Thymus (tissue), 11 donors: ENCODE results near the gene ROR1. TPM values are rescaled to one million over a fixed set of nuclear protein-coding genes. Genes with fewer than 3 reads are reported as not detected.

Experiments used
- DNase-seq, 9 donors: peaks; one replicate each; pipeline ENCODE4 v3.0.0-alpha.2; 2013; ENCODE audit warnings: low spot score in 9 of 9, low read depth in 6 of 9, missing footprints in 1 of 9
- H3K27ac ChIP-seq, 2 donors: one replicate each; pipeline ENCODE4 v1.5.1; 2013; ENCODE audit warnings: control low read depth in 1 of 2, low read depth in 1 of 2, low read length in 1 of 2, mild to moderate bottlenecking in 1 of 2, moderate library complexity in 1 of 2
- H3K27me3 ChIP-seq, 2 donors: one replicate each; pipeline ENCODE4 v1.5.1; 2013; ENCODE audit warnings: low read length in 1 of 2; ENCODE audit not compliant: control insufficient read depth in 2 of 2, insufficient read depth in 1 of 2
- H3K36me3 ChIP-seq, 2 donors: one replicate each; pipeline ENCODE4 v1.5.1; 2013; ENCODE audit warnings: low read length in 1 of 2, mild to moderate bottlenecking in 1 of 2, moderate library complexity in 1 of 2; ENCODE audit not compliant: control insufficient read depth in 2 of 2, insufficient read depth in 2 of 2
- H3K4me1 ChIP-seq, 2 donors: one replicate each; pipeline ENCODE4 v1.5.1; 2013; ENCODE audit warnings: low read length in 2 of 2; ENCODE audit not compliant: control insufficient read depth in 2 of 2, insufficient read depth in 2 of 2
- H3K4me3 ChIP-seq, 2 donors: one replicate each; pipeline ENCODE4 v1.5.1; 2013; ENCODE audit warnings: low read length in 2 of 2, control low read depth in 1 of 2, mild to moderate bottlenecking in 1 of 2
- H3K9me3 ChIP-seq, 2 donors: one replicate each; pipeline ENCODE4 v1.5.1; 2013; ENCODE audit warnings: low read length in 1 of 2, mild to moderate bottlenecking in 1 of 2; ENCODE audit not compliant: control insufficient read depth in 2 of 2, insufficient read depth in 1 of 2
- WGBS: extraction: QIAGEN DNeasy Blood & Tissue Kit; methylation state at CpG from one replicate; pipeline ENCODE4 v1.1.7; 2013; 5-methylcytosine and 5-hydroxymethylcytosine counted together
- polyA plus RNA-seq: library from polyadenylated mRNA; stranded (reverse); fragments of 200-250 nt; gene quantifications from one replicate; pipeline ENCODE4 v1.2.3, GENCODE V29; 2013
- total RNA-seq: library from RNA; stranded (reverse); fragments of 120-200 nt; gene quantifications from one replicate; pipeline ENCODE4 v1.2.4, GENCODE V29; 2013
- donor health status: healthy.

ROR1 gene
- total and polyA plus RNA-seq, 2 donors: 1.5 to 5.2 TPM

DNA sequence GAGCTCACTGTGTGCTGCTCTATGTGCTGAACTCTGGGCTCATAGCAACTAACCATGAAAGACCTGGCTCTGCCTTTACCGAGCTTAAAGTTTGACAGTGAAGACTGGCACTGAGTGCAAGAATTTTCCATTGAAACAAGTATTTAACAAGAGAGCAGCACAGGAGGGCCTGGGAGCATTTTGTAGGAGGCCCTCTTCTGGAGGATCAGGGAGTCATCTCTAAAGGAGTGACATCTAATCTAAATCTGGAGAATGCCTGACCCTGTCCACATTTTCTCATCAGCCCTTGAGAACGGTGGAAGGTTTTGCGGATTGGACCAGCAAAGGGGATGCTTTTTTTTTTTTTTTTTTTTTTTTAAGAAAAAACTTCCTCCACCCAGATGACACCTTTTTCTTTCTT, 150.8 kb downstream of the ROR1 start:
- Histone ChIP-seq H3K27ac (no peak overlapping the region), H3K4me1 (peaks cover 0 to 11% of the 10 kb centered on the region in 2 donors)

DNA sequence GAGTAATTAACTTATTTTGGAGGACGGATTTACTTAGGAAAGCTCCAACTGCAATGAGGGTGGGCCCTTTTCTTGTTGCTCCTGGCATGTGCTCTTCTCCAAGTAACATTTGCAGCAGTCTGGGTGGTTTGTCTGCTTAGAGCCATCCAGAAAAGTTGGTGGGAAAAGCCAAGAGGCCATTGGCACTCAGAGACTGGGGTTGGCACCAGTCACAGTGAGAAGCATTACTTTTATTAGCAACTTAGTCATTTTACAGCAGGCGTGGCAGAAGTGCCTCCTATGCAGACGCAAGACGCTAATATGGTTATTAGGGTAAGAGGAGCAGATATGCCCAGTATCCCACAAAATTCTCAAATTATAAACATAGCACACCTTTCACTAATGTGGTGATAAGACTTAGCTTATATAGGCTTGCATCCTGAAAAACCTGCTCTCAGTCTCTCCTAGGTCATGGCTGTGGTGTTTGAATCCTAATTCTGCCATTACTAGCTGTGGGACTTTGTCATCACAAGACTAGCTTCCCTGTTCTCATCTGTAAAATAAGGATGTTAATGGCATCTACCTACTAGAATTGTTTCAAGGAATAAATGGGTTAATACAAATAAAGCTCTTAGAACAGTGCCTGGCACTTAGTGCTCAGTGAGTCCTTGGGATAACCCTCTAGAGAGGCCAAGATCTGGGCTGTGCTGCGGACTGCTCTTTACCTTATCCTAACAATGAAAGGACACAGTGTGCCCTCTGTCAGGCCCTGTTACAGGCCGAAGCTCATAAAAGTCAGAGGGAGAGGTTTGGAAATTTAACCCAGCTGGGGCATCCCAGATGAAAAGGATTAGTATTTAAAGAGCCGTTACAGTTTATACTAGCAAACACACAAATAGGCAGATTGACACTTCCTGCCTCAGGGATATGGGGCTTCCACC, 154.6 kb downstream of the ROR1 start:
- Histone ChIP-seq H3K36me3 (no peaks in the 10 kb centered on the region), H3K4me1 (no peaks in the 10 kb centered on the region), H3K4me3 (no peak overlapping the region), H3K27ac (no peak overlapping the region), H3K9me3 (no peaks in the 10 kb centered on the region), H3K27me3 (no peaks in the 10 kb centered on the region)
- whole genome bisulfite sequencing: 89% methylated on average over 7 of the region's 7 CpGs
- no peak for DNase-seq

More for the DNA sequence above, 150.8 kb downstream of the ROR1 start:
- Histone ChIP-seq H3K36me3 (no peaks in the 10 kb centered on the region), H3K9me3 (no peaks in the 10 kb centered on the region), H3K4me3 (no peak overlapping the region), H3K27me3 (no peaks in the 10 kb centered on the region)
- DNase-seq: no peak
- WGBS: 97% methylated on average over 3 of the region's 3 CpGs

DNA sequence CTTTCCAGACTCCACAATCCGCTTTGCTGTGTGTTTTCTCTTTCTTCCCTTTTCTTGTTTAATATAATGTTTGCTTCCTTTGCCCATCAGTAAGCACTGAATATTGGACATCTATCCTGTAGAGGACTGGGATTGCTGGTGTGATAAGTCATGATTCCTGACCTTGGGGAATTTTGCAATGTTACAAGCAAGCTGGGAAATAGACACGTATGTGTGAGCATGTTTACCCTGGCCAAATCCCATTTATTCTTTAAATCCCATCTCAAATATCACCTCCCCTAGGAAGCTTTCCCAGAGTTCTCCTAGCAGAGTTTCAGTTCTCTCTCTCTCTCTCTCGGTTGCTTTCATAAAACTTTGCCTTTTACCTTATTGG, 155.3 kb downstream of the ROR1 start:
- H3K4me3 ChIP-seq: no peak overlapping the region
- H3K9me3 ChIP-seq: no peaks in the 10 kb centered on the region
- H3K27me3 ChIP-seq: no peaks in the 10 kb centered on the region
- no peak for DNase-seq
- H3K27ac ChIP-seq: no peak overlapping the region
- H3K4me1 ChIP-seq: no peaks in the 10 kb centered on the region
- 96% methylated on average over 3 of the region's 3 CpGs for WGBS
- no peaks in the 10 kb centered on the region for H3K36me3 ChIP-seq

GRCh38 chr1:63931468-63931867, 157.7 kb downstream of the ROR1 start:
- no peaks in the 10 kb centered on the region for H3K27me3 ChIP-seq
- H3K4me3 ChIP-seq: no peak overlapping the region
- peaks cover 0 to 4% of the 10 kb centered on the region in 2 donors for H3K4me1 ChIP-seq
- 98% methylated on average over 2 of the region's 2 CpGs for WGBS
- DNase-seq: no peak
- H3K9me3 ChIP-seq: no peaks in the 10 kb centered on the region
- H3K27ac ChIP-seq: no peak overlapping the region
- no peaks in the 10 kb centered on the region for H3K36me3 ChIP-seq

DNA sequence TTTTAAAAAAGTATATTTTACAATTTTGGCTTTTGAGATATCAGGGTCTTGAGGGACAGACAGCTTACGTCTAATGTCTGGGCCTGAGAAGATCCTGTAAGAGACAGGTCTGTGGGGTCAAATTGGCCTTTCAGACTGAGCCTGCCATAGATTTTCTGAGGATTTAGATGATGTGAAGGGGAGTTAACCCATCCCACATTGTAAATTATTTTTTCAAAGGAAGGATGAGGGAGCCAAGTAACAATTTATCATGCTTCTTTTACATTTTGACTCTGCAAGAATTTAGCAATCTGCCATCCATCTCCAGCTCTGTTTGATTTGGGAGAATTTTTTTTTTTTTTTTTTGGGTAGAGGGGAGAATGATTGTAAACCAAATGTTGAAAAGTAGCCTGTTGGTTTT, 160.9 kb downstream of the ROR1 start:
- H3K27me3 ChIP-seq: no peaks in the 10 kb centered on the region
- no peaks in the 10 kb centered on the region for H3K9me3 ChIP-seq
- H3K27ac ChIP-seq: no peak overlapping the region
- H3K4me3 ChIP-seq: no peak overlapping the region
- H3K36me3 ChIP-seq: no peaks in the 10 kb centered on the region
- whole genome bisulfite sequencing: 98% methylated on average over 1 of the region's 1 CpG
- peaks cover 0 to 4% of the 10 kb centered on the region in 2 donors for H3K4me1 ChIP-seq
- DNase-seq: no peak

DNA sequence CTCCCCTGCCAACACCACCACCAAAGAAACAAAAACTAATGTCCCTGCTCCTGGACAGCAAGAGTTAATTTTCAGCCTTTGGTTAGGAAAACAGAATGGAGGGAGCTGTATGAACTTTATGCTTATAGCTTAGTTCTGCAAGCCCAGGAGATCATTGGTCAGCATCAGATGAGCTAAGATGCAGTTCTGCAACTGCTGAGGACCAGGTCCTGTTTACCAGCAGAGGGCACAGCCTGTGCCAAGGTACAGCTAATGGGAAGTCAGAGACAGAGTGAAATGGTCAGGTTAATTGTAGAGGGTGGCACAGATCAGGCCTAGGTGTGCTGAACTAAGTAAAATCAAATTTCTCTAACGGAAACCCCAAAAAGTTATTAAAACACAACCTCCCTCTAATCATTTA, 161.3 kb downstream of the ROR1 start:
- H3K4me1 ChIP-seq: peaks cover 0 to 4% of the 10 kb centered on the region in 2 donors
- WGBS: 42% methylated on average over 1 of the region's 1 CpG
- no peak overlapping the region for H3K4me3 ChIP-seq
- no peak for DNase-seq
- H3K27me3 ChIP-seq: no peaks in the 10 kb centered on the region
- no peak overlapping the region for H3K27ac ChIP-seq
- no peaks in the 10 kb centered on the region for H3K9me3 ChIP-seq
- no peaks in the 10 kb centered on the region for H3K36me3 ChIP-seq

DNA sequence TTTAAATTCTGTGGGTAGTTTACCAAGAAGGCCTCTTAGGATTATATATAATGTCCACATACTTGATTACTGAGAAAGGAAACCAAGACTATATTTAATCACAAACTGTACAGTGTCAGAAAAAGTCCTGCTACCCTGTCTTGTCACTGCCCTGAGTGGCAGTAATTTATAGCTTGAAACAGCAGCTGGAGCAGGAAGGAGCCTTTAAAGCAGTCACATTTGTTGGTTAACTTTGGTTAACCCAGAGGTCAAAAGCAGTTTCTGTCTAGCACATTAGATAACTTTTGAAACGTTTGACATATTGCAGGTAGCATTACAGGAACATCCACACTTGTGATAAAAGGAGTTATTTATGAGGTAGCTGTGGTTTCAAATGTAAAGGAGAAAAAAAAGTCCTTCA, 161.7 kb downstream of the ROR1 start:
- H3K9me3 ChIP-seq: no peaks in the 10 kb centered on the region
- no peaks in the 10 kb centered on the region for H3K36me3 ChIP-seq
- no peak overlapping the region for H3K27ac ChIP-seq
- H3K4me3 ChIP-seq: no peak overlapping the region
- H3K27me3 ChIP-seq: no peaks in the 10 kb centered on the region
- H3K4me1 ChIP-seq: peaks cover 0 to 4% of the 10 kb centered on the region in 2 donors
- WGBS: 1% methylated on average over 1 of the region's 1 CpG
- DNase-seq: peak in 1 of 9 donors; percentile 27

- no peak for DNase-seq
- H3K4me3 ChIP-seq: no peak overlapping the region
- no peaks in the 10 kb centered on the region for H3K9me3 ChIP-seq
- H3K27ac ChIP-seq: no peak overlapping the region
- H3K4me1 ChIP-seq: peaks cover 0 to 4% of the 10 kb centered on the region in 2 donors
- no peaks in the 10 kb centered on the region for H3K36me3 ChIP-seq
- H3K27me3 ChIP-seq: no peaks in the 10 kb centered on the region
- WGBS: 99% methylated on average over 1 of the region's 1 CpG
These were observed 162.5 kb downstream of the ROR1 start for GRCh38 chr1:63936276-63936675.

DNA sequence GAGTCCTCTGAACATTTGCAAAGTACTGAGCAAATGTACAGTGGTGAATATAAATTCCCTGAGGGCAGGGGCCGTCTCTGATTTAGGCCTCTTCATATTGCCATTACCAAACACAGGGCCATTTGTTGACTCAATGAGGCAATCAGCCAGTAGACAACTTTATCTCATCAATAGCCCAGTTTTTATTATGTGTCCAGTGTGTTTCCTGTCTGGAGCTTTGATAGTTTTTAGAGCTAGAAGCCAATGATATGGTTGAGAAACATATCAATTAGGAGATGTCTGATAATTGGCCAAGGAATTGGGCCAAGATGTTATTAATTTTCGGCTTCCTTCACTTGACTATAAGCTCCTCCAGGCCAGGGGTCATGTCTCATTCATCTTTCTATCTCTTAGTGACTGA, 163.0 kb downstream of the ROR1 start:
- DNase-seq: no peak
- H3K4me3 ChIP-seq: no peak overlapping the region
- H3K9me3 ChIP-seq: no peaks in the 10 kb centered on the region
- 94% methylated on average over 2 of the region's 2 CpGs for WGBS
- peaks cover 0 to 4% of the 10 kb centered on the region in 2 donors for H3K4me1 ChIP-seq
- no peak overlapping the region for H3K27ac ChIP-seq
- no peaks in the 10 kb centered on the region for H3K27me3 ChIP-seq
- H3K36me3 ChIP-seq: no peaks in the 10 kb centered on the region
